Tibial nerve (tissue), 4 donors: ENCODE data around the gene GATA1.

Experiments used
- CTCF ChIP-seq, 5 experiments: fragments of 200-600 bp in 3 of 5; fragments of 450-650 bp in 2 of 5; sonication (generic) in 3 of 5; IDR thresholded peaks; one replicate each; pipeline ENCODE4 v1.5.1; 2016 to 2019; ENCODE audit warnings: antibody characterized with exemption in 5 of 5, mild to moderate bottlenecking in 3 of 5, moderate library complexity in 2 of 5
- EP300 ChIP-seq, 2 donors: sonication (generic); formaldehyde crosslinking; IDR thresholded peaks; one replicate each; pipeline ENCODE4 v1.6.1; 2017; ENCODE audit warnings: antibody characterized with exemption in 2 of 2, mild to moderate bottlenecking in 1 of 2
- POLR2A ChIP-seq, 2 donors: fragments of 450-650 bp; IDR thresholded peaks; one replicate each; pipeline ENCODE4 v1.6.1; 2017; ENCODE audit warnings: antibody characterized with exemption in 2 of 2, mild to moderate bottlenecking in 2 of 2, moderate library complexity in 2 of 2

- TF ChIP-seq CTCF (IDR thresholded peaks at IDR 0.05) (no peak), POLR2A (IDR thresholded peaks at IDR 0.05) (no peak), EP300 (IDR thresholded peaks at IDR 0.05) (no peak)
These were observed 35.0 kb upstream of the GATA1 start for GRCh38 chrX:48751343-48751742.
